Sciatic nerve (tissue), 2 donors: Measurements from ENCODE around the gene LRCH1. TPM values are rescaled to one million over a fixed set of nuclear protein-coding genes. Genes with fewer than 3 reads are reported as not detected.

ENCODE experiments used
- ATAC-seq: fragments of 200-7000 bp; cut with Tn5 transposase; one replicate; pipeline ENCODE4 v1.9.1; 2020; ENCODE audit warnings: mild to moderate bottlenecking, moderate library complexity
- DNase-seq: peaks from one replicate; pipeline ENCODE4 v3.0.0-alpha.2; 2020; ENCODE audit warnings: low spot score
- intact Hi-C: fragments of 100-400 bp; cut with DNase I; formaldehyde crosslinking; loops from one replicate; pipeline ENCODE4 v1.14.2; 2022
- total RNA-seq: library from RNA; stranded (reverse); fragmentation: NEBNext Ultra II Directional; extraction: Animal tissue kit (Norgen Biotek cat#: 25700); gene quantifications from one replicate; pipeline ENCODE4 v1.2.1, GENCODE V29; 2021
- donor health status: DM: no; HTN: no; CAD: no.
- donor health status: DM: no; HTN: no; CAD: no.

Gene LRCH1
- total RNA-seq, 1 donor from 2014 or later: 28.2 TPM

DNA sequence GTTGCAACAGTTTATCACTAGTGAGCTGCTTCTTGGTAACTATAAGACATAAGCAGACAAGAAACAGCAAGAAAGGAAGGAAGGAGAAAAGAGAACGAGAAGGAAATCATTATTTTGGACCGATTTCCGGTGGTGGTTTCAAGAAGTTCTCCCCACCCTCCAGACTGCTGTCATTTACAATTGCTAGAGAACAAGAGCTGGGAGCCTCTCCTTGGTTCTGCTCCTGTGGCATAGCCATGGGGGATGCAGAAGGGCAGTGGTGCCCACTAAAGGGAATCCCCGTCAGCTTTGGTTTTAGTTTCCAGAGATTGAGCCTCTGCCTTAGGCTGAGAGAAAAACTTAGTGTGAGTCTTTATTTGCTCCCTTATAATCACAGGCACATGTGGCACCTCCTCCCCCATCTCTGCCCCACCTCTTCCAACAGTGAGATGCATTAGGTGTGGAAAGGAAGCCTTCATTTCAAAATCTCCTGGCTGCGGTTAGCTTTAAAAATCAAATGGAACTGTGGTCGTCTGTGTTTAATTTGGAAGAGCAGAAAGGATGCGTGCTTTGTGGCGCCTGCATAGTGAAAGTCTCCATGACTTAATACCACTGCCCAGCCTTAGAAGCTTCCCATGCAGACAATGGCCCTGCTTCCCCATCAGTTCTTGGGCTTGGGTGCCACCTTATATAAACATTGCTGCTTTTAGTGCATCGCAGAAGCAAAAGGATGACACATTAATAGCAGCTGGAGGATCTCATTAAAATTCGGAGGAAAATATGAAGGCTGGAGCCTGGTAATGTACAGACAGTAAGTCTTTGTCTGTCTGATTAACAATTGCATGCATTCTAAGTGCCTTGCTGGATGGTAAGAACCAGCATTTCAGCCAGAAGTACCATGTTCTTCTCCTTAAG lies 25.0 kb downstream of the LRCH1 start:
- DNase-seq (no peak), ATAC-seq (peak; percentile 22)
- intact Hi-C loops: no loop called here

DNA sequence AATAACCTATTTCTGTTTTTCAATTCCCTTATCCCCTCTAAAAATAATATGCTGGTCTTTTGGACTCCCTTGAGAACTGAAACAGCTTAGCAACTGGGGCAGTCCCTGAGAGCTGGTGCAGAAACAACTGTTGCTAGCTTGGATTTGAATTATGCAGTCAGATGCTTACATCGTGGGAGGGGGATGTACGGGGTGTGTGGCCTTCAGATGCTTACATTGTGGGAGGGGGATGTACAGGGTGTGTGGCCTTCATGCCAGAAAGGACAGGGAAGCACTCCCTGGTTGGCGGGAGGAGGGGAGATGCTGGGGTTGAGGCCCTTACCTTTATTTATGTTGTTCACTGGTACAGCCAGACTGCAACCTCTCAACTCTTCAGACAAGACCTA lies 25.6 kb downstream of the LRCH1 start:
- intact Hi-C loops: no loop called here
- DNase-seq (no peak), ATAC-seq (peak; percentile 33)

DNA sequence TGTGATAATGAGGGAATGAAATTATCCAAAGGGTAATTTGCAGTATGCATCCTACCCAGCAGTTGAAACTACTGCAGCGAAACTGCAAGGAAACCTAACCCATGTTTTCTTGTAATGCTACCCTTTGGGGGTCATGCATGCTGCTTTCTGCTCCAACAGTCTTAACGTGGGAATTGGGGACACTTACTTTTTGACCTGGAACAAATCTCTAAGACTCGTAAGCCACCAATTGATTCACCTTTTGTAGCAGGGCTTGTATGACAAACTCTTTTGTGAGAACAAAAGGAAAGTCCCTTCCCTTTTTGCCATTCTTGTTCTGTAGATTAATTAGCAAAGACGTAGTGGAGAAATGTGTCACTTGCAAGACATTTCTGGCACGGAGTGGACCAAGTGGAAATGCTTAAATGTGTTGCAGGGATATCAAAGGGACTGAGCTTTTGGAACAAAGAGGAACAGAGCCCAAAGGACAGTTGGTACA lies 27.4 kb downstream of the LRCH1 start:
- intact Hi-C loops: no loop called here
- DNase-seq (no peak), ATAC-seq (no peak)

DNA sequence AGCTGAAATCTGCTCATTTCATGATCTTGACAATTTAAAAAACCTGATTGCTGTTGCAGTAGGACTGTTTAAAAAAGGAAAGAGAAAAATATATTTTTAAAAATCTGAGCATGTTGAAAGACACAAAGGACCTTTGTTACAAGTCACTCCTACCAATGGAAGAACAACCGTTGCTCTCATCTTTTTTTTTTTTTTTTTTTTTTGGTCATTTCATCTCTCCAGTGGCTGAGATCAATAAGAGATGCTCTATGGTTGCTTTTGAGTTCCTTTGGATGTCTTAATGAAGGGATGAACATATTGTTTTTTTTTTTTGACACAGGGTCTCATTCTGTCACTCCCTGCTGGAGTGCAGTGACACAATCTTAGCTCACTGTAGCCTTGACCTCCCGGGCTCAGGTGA lies 29.2 kb downstream of the LRCH1 start:
- ATAC-seq (peak; percentile 36), DNase-seq (no peak)
- intact Hi-C loops: no loop called here

DNA sequence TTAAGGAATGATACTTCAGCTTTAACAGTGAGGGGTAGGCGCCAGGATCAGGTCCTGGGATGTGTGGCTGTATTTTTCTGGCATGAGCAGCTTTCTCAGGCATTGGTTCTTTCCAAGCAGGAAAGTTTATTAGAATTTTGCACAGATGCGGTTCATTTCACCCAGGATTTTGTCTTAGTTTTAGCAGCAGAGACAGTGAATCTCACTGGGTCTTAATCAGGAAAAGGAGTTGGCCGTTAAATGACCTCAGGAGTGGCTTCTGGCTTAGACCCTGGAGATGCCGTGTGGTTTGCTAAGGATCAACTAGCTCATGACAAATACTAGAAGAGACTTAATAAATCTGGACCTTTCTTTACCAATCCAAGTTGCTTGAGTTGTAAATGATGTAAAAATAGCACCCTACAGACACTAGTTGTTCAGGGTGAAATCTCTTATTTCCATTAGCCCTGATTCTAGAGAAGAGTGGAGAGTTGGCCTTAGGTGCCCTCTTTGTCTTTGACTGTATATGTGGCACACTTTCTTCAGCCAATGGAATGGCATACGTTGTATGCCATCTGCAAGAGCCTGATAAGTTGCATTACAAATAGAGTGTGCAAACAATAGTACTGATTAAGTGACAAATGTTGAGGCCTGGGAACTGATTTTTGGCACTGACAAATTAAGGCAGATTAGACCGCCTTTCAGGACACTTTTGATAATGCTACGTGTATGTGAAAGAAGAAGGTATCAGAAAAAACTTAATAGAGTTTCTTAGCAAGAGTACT lies 34.0 kb downstream of the LRCH1 start:
- intact Hi-C loops: no loop called here
- peak; percentile 58 for ATAC-seq
- no peak for DNase-seq

DNA sequence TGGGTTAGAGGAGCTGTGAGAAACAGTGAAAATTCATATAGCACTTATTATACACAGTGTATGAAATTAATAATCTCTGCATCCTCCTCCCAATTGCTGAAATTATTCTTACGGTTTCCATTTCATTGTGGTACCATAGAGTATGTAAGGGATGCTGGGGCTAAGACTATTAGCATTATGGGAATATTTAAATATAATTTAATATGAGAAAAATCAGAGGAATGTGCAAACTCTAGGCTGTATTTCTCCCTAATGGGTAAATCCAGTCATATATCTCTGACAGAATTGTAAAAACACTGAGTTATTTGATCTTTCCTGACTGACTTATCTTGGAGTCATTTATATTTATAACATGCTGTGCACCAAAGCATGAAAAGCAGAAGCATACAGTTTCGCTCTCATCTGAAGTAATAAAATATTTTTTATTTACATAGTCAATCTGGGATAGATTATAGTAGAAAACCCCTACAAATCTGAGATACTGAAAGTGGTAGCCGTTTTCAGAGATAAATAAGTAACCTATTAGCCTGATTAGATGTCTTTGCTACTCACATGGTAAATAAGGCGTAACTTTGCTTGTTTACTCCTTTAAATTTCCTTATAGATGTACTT lies 34.9 kb downstream of the LRCH1 start:
- intact Hi-C loops: no loop called here
- DNase-seq (no peak), ATAC-seq (no peak)

DNA sequence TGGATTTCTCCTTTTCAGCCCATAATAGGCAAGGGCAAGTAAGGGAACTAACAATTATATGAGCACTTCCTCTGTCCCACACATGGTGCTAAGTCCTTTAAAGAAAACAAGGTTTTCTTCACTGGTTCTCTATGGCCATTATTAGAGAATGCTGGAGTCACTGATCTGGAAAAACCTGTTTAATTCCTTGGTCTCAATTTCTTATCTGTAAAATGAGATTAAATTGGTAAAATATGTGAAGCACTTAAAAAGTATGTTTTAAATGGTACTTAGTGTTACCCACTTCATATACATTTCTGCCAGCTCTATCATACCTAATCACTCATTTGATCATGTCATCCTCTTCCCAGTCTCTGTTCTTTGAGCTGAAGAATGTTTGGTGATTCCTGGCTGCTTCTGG lies 39.4 kb downstream of the LRCH1 start:
- no peak for DNase-seq
- no peak for ATAC-seq
- intact Hi-C loops: no loop called here

DNA sequence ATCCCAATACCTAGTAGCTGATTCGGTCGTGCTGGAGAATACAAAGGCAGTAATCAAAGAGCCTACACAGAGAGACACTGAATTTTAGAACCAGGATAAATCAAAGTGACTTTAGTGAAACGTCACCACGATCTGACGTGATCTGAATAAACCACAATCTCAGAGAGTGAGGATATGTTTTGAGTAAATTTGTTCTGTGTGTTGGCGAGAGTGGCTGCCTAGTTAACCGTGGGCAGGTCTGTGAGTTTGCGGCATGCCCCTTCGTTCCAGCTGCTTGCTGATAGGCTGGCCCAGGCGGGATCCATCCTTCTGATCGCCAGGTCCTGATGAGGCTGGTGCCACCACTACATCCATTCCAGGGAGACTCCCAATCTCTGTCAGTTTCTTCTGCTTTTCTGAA lies 40.4 kb downstream of the LRCH1 start:
- intact Hi-C loops: no loop called here
- no peak for DNase-seq
- no peak for ATAC-seq

DNA sequence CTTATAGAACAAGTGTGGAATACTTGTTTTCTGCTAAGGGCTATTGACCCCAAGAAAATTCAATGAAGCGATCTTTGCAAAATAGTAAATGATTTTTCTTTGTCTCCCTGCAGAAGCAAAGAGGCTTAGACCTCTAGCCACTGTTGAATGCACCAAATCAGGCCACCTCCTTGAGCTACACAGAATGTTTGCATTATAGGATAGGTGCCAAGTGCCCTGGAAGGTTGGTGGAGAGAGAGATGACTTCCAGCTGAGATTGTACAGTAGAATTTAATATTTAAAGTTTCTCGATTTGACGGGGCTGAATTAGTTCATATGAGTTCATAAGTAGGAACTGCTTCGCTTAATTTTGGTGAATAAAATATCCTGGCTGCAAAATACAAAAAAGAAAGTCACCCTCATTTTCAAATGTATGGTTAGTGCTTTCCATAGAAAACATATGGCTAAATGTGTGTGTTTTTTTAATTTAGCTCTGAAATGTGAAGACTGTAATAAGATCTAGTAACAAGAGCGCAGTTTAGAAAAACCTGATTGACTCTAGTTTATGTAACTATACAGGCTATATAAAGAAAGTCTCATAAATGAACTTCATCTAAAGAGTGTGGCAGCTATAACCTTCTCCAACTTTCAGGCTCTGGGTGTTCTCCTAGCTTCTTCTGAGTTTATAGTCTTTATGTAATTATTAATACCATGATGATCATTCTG lies 41.6 kb downstream of the LRCH1 start:
- DNase-seq (no peak), ATAC-seq (no peak)
- intact Hi-C loops: no loop called here

DNA sequence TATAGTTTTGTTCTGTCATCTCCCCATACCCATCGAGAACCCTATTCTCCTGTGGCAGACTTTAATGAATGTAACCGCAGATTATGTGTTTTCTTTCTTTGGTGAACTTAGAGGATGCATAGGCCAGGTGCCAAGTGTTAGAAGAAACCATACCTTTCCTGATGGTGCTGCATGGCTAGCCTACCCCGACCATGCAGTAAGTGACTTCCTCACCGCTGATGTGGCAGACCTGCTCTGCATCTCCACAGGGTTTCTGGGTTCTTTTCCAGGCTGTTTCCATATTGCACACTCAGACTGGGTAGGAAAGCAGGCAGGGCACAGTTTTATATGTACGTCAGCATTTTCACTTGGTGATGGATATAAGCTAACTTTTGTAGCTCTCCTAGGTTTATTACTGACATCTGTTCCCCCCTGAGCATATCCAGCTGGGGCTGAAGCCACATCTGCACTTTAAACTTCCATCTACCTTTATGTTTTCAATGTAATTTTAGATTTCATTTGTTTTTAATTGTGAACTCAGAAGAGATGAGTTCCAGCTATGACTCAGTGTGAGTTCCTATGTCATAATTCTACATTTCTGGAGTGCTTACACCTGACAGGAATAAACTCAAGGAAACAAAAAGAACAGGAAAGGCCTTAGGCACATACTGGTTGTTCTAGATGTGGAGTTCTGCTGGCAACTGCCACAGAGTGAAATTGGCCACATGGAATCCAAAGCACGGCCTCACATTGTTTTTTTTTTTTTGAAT lies 42.3 kb downstream of the LRCH1 start:
- intact Hi-C loops: no loop called here
- DNase-seq (no peak), ATAC-seq (peak; percentile 36)

DNA sequence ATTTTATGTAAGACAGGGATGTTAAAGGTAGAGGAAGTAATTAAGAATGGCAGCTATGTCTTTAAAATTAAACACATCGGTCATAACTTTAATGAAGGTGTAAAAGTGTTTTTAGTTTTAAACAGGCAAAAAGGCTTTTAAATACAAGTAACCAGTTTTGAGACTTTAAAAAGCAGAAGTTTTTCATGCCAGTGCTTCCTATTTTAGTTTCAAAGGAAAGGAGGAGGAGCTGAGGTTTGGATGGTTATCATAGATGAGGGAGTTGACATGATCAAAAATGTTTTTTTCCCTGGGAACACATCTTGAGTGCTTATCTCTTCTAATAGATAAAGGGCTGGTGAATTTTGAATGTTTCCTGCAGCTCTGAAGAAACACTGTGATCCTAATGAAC lies 42.9 kb downstream of the LRCH1 start:
- no peak for ATAC-seq
- intact Hi-C loops: no loop called here
- no peak for DNase-seq

DNA sequence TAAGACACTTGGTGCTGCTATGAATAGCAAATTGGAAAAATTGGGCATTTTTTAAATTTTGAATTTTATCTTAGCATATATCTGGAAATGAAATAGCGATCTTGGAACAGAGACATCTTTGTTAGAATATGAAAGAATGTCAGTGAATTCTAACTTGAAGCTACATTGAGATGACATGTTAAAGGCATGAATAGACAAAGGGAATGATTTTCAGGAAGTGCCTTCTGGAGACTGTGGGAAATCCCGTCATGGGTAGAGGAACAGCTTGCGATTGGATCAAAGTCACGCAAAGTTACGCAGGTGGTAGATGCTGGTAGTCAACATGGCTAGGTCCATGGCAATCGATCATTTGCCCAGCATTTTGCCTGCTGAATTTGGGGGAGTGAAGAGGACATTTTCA lies 43.5 kb downstream of the LRCH1 start:
- ATAC-seq: no peak
- DNase-seq: no peak
- intact Hi-C loops: no loop called here

DNA sequence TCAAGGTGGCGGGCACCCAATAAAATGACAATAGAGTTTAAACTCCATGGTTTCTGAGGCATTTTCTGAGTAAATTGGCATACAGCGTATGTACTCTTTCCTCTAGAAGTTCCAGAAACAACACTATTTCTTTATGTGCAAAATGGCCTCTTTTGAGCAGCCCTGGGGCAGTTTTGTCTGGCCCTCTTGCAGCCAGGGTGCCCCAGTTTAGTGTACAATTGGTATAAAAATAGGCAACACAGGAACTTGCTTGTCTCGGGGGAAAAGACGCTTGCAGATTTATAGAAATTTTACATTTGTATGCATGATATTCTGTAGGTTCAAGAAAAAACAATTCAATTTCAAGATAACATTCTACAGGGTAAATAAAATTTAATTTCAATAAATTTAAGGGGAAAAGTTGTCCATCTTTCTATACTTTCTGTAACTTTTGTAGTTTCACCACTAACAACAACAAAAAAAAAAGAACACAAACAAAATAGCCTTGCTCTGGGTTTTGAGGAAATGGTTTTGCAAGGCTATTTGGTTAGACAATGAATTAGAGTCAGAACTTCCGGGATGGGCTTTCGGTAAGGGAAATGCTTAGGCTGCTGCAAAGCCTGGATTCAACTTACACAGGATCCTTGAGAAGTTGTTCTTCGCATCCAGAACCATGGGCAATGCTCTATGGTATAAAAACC lies 45.3 kb downstream of the LRCH1 start:
- no peak for ATAC-seq
- intact Hi-C loops: no loop called here

DNA sequence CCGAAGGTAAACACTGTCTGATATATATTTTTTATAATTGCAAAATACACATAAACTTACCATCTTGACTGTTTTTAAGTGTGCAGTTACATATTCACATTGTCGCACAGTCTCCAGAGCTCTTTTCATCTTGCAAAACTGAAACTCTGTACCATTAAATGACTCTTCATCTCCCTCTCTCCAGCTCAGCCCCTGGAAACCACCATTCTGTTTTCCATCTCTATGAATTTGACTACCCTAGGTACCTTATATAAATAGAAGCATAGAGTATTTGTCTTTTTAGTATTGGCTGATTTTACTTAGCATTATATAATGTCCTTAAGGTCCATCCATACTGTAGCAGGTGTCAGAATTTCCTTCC lies 45.8 kb downstream of the LRCH1 start:
- no peak for ATAC-seq
- DNase-seq: no peak
- intact Hi-C loops: no loop called here

More for the DNA sequence above, 45.3 kb downstream of the LRCH1 start:
- DNase-seq: no peak

DNA sequence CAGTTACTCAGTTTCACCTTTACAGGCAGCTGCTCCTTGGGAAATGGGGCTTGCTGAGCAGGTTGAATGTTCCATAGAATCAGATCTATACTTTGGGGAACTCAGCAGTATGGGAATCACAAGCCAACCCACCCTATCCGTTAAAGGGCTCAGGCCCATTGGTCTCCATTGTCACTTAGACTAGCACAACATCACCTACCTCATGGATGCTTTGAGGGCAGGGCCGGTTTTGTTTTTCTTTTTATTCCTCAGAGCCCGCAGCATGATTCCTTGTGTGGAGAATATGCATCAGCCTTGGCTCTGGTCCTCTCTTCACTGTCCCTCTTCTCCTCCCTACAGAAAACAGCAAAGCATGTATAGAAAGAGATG lies 48.0 kb downstream of the LRCH1 start:
- no peak for ATAC-seq
- no peak for DNase-seq
- intact Hi-C loops: no loop called here

DNA sequence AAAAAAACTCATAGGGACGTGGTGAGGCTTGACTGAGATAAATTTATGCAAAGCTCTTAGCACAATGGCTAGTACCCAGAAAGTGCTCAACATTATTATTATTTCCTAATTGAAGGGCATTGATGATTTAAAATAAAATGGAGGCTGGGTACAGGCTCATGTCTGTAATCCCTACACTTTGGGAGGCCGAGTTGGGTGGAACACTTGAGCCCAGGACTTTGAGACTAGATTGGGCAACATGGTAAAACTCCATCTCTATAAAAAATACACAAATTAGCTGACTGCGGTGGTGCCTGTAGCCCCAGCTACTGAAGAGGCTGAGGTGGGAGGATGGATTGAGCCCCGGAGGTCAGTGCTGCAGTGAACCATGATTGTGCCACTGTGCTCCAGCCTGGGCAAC lies 49.6 kb downstream of the LRCH1 start:
- DNase-seq: no peak
- intact Hi-C loops: no loop called here
- ATAC-seq: no peak

DNA sequence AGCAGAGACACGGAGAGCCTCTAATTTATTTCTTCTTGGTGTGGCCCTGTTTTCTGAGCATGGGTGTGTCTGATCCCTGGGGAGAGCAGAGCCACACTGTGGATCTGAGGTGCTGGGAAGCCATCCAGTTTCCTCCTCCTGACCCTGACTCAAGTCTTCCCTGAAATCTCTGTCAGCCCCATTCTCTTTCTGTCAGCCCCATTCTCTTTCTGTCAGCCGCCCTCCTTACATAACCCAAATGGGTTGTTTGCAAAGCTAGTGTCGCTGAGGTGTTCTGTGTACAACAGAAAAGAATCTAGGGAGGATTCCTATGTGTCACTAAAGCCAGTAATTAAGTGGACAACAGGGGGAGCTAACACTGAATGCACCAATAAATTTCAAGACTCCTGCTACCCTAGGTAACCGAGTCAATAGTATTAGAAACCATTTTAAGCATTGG lies 50.2 kb downstream of the LRCH1 start:
- ATAC-seq (no peak), DNase-seq (no peak)
- intact Hi-C loops: no loop called here
